Liver (tissue), 9 donors: ENCODE measurements around the gene DCLRE1A. TPM values are rescaled to one million over a fixed set of nuclear protein-coding genes. Genes with fewer than 3 reads are reported as not detected.

Experiments
- DNase-seq: peaks from one replicate; pipeline ENCODE4 v3.0.0-alpha.2; 2017; ENCODE audit warnings: low spot score
- H3K27ac ChIP-seq, 2 donors: one replicate each; pipeline ENCODE4 v1.7.0; 2013; ENCODE audit warnings: inconsistent platforms in 2 of 2, low read length in 2 of 2, control low read depth in 1 of 2, low read depth in 1 of 2, mild to moderate bottlenecking in 1 of 2
- H3K27me3 ChIP-seq, 4 donors: one replicate each; pipeline versions ENCODE4 v1.6.1 to v1.7.0; 2013; ENCODE audit warnings: low read length in 3 of 4, inconsistent platforms in 1 of 4, mild to moderate bottlenecking in 1 of 4, moderate library complexity in 1 of 4; ENCODE audit not compliant: control insufficient read depth in 4 of 4, insufficient read depth in 4 of 4
- H3K36me3 ChIP-seq, 4 donors: one replicate each; pipeline versions ENCODE4 v1.6.1 to v1.7.0; 2013; ENCODE audit warnings: low read length in 3 of 4, mild to moderate bottlenecking in 3 of 4, low read depth in 1 of 4, moderate library complexity in 1 of 4; ENCODE audit not compliant: control insufficient read depth in 4 of 4, insufficient read depth in 3 of 4
- H3K4me1 ChIP-seq, 4 donors: one replicate each; pipeline versions ENCODE4 v1.6.1 to v1.7.0; 2013; ENCODE audit warnings: low read length in 3 of 4, mild to moderate bottlenecking in 3 of 4, moderate library complexity in 1 of 4; ENCODE audit not compliant: control insufficient read depth in 4 of 4, insufficient read depth in 4 of 4
- H3K4me3 ChIP-seq, 3 donors: one replicate each; pipeline versions ENCODE4 v1.6.1 to v1.7.0; 2013; ENCODE audit warnings: low read length in 3 of 3, control low read depth in 1 of 3, low read depth in 1 of 3, mild to moderate bottlenecking in 1 of 3
- H3K9ac ChIP-seq, 2 donors: one replicate each; pipeline ENCODE4 v1.7.0; 2013; ENCODE audit warnings: low read length in 2 of 2, mild to moderate bottlenecking in 2 of 2, moderate library complexity in 2 of 2, control low read depth in 1 of 2, low read depth in 1 of 2
- H3K9me3 ChIP-seq, 4 donors: one replicate each; pipeline versions ENCODE4 v1.6.1 to v1.7.0; 2013; ENCODE audit warnings: low read length in 3 of 4; ENCODE audit not compliant: control insufficient read depth in 4 of 4
- EGR1 ChIP-seq, 2 donors: IDR thresholded peaks; 2 replicates each; pipeline ENCODE4 v1.6.1; 2016 to 2018; ENCODE audit warnings: antibody characterized with exemption in 2 of 2, low read depth in 2 of 2
- FOXA1 ChIP-seq: IDR thresholded peaks from 2 replicates; pipeline ENCODE4 v1.6.1; 2016; ENCODE audit warnings: antibody characterized with exemption
- FOXA2 ChIP-seq: IDR thresholded peaks from 2 replicates; pipeline ENCODE4 v1.6.1; 2016; ENCODE audit warnings: antibody characterized with exemption
- GABPA ChIP-seq, 2 donors: IDR thresholded peaks in 1 of 2; conservative IDR thresholded peaks in 1 of 2; 2 replicates each; pipeline ENCODE4 v1.6.1; 2016; ENCODE audit warnings: antibody characterized with exemption in 2 of 2, mild to moderate bottlenecking in 1 of 2, moderate library complexity in 1 of 2
- HNF4A ChIP-seq, 2 donors: conservative IDR thresholded peaks; 2 replicates each; pipeline ENCODE4 v1.6.1; 2016; ENCODE audit warnings: antibody characterized with exemption in 2 of 2, mild to moderate bottlenecking in 2 of 2
- HNF4G ChIP-seq: IDR thresholded peaks from 2 replicates; pipeline ENCODE4 v1.6.1; 2016; ENCODE audit warnings: antibody characterized with exemption
- JUND ChIP-seq, 2 donors: IDR thresholded peaks; 2 replicates each; pipeline ENCODE4 v1.6.1; 2016; ENCODE audit warnings: antibody characterized with exemption in 2 of 2
- NR2F2 ChIP-seq: IDR thresholded peaks from 2 replicates; pipeline ENCODE4 v1.6.1; 2016; ENCODE audit warnings: antibody characterized with exemption
- RAD21 ChIP-seq, 2 donors: IDR thresholded peaks; 2 replicates each; pipeline ENCODE4 v1.6.1; 2016; ENCODE audit warnings: antibody characterized with exemption in 2 of 2, mild to moderate bottlenecking in 2 of 2
- RXRA ChIP-seq, 2 donors: IDR thresholded peaks; 2 replicates each; pipeline ENCODE4 v1.6.1; 2017 to 2018; ENCODE audit warnings: antibody characterized with exemption in 2 of 2, mild to moderate bottlenecking in 1 of 2
- SP1 ChIP-seq: IDR thresholded peaks from 2 replicates; pipeline ENCODE4 v1.6.1; 2018; ENCODE audit warnings: antibody characterized with exemption, mild to moderate bottlenecking
- TAF1 ChIP-seq: conservative IDR thresholded peaks from 2 replicates; pipeline ENCODE4 v1.6.1; 2016; ENCODE audit warnings: antibody characterized with exemption, mild to moderate bottlenecking
- YY1 ChIP-seq: IDR thresholded peaks from 2 replicates; pipeline ENCODE4 v1.6.1; 2016; ENCODE audit warnings: antibody characterized with exemption, mild to moderate bottlenecking
- whole genome bisulfite sequencing: extraction: QIAGEN DNeasy Blood & Tissue Kit; methylation state at CpG from one replicate; pipeline ENCODE4 v1.1.7; 2013; 5-methylcytosine and 5-hydroxymethylcytosine counted together
- polyA plus RNA-seq, 2 donors: library from polyadenylated mRNA; stranded (reverse) in 1 of 2; unstranded in 1 of 2; fragments of 200-250 nt in 1 of 2; fragments of >200 nt in 1 of 2; fragmentation: Nextera tagmentation in 1 of 2; extraction: Ambion mirVana in 1 of 2; gene quantifications; one replicate each; pipeline versions ENCODE4 v1.2.1 to v1.2.3, GENCODE V29; 2013 to 2015
- total RNA-seq, 2 donors: library from RNA; depleted of rRNA; stranded (reverse); fragments of >200 nt; gene quantifications; one replicate each; pipeline ENCODE4 v1.2.3, GENCODE V29; 2014
- TF ChIP-seq, protein P1 (sequence below): IDR thresholded peaks from 2 replicates; pipeline ENCODE4 v1.6.1; 2016; ENCODE audit warnings: antibody characterized with exemption
- TF ChIP-seq, protein P2 (sequence below): IDR thresholded peaks from 2 replicates; pipeline ENCODE4 v1.6.1; 2016; ENCODE audit warnings: antibody characterized with exemption
- TF ChIP-seq, protein P3 (sequence below): IDR thresholded peaks from 2 replicates; pipeline ENCODE4 v1.6.1; 2016; ENCODE audit warnings: antibody characterized with exemption
- TF ChIP-seq, protein P4 (sequence below): IDR thresholded peaks from 2 replicates; pipeline ENCODE4 v1.6.1; 2016; ENCODE audit warnings: antibody characterized with exemption, mild to moderate bottlenecking
- donor health status: healthy.
- donor health status: healthy.
- donor health status: healthy.
- donor health status: healthy.
- donor health status: healthy.

Gene DCLRE1A
- total and polyA plus RNA-seq, 4 donors: 1.9 to 11.3 (median 6.4) TPM

DNA sequence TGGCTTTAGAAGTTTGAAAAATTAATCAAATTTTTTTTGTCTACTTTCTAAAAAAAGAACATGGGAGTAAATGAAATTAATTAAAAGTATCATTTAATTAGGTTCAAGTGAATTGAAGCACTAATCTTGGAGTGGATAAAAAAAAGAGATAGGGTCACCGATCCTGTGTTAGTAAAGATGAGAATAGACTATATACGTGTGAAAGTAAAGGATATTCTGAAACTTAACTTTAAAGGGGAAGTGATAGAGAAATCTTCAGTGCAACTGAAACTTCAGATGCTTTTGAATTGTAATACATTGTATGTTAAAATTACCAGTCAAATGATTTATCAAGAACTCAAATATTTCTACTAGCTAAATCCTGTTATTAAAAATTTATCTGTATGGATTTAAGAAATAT is 5.4 kb upstream of the DCLRE1A start:
- H3K4me1 ChIP-seq: peaks cover 0 to 40% (median 30%) of the 10 kb centered on the region in 4 donors
- peaks cover 0 to 13% (median 9%) of the 10 kb centered on the region in 4 donors for H3K36me3 ChIP-seq
- 67% methylated on average over 2 of the region's 2 CpGs for WGBS

DNA sequence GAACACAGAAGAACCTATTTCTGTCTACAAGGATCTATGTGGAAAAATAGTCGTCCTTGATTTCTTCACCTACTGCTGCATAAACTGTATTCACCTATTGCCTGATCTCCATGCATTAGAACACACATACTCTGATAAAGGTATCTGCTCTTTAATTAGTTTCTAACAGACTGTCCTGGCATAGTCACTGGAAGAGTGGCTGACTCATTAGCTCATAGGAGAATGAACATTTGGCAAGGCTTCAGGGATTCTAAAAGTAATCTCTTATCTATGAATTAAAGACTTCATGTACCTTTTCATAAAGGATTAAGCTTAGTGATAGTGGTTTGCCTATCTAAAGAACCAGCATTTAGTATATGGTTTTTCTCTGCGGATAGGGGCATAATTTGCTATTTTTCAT is 4.7 kb upstream of the DCLRE1A start:
- Histone ChIP-seq H3K9ac (peak overlapping the region in 1 of 2 donors; percentile 55), H3K27ac (peak overlapping the region; percentile 26 to 54), H3K27me3 (no peaks in the 10 kb centered on the region), H3K36me3 (peaks cover 0 to 13% (median 9%) of the 10 kb centered on the region in 4 donors), H3K9me3 (no peaks in the 10 kb centered on the region), H3K4me3 (no peak overlapping the region), H3K4me1 (peaks cover 0 to 43% (median 32%) of the 10 kb centered on the region in 4 donors)
- TF ChIP-seq FOXA1 (no peak), JUND (IDR thresholded peaks at IDR 0.05) (peak in 1 of 2 donors; percentile 21)
- TF ChIP-seq, protein P1, sequence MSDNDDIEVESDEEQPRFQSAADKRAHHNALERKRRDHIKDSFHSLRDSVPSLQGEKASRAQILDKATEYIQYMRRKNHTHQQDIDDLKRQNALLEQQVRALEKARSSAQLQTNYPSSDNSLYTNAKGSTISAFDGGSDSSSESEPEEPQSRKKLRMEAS: no peak
- TF ChIP-seq, protein P2, sequence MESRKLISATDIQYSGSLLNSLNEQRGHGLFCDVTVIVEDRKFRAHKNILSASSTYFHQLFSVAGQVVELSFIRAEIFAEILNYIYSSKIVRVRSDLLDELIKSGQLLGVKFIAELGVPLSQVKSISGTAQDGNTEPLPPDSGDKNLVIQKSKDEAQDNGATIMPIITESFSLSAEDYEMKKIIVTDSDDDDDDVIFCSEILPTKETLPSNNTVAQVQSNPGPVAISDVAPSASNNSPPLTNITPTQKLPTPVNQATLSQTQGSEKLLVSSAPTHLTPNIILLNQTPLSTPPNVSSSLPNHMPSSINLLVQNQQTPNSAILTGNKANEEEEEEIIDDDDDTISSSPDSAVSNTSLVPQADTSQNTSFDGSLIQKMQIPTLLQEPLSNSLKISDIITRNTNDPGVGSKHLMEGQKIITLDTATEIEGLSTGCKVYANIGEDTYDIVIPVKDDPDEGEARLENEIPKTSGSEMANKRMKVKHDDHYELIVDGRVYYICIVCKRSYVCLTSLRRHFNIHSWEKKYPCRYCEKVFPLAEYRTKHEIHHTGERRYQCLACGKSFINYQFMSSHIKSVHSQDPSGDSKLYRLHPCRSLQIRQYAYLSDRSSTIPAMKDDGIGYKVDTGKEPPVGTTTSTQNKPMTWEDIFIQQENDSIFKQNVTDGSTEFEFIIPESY: no peak
- no peak for DNase-seq
- 67% methylated on average over 2 of the region's 2 CpGs for WGBS

More for the DNA sequence above, 5.4 kb upstream of the DCLRE1A start:
- peak overlapping the region; percentile 25 to 54 for H3K27ac ChIP-seq
- no peak overlapping the region for H3K4me3 ChIP-seq
- no peaks in the 10 kb centered on the region for H3K9me3 ChIP-seq
- H3K27me3 ChIP-seq: no peaks in the 10 kb centered on the region
- no peak for DNase-seq
- H3K9ac ChIP-seq: peak overlapping the region; percentile 33 to 49
- TF ChIP-seq TAF1 (no peak), SP1 (no peak), NR2F2 (no peak), EGR1 (IDR thresholded peaks at IDR 0.05; ENCODE audit: low read depth in 2 of 2) (no peak), RXRA (IDR thresholded peaks at IDR 0.05) (no peak), RAD21 (IDR thresholded peaks at IDR 0.05) (no peak), FOXA2 (no peak), HNF4G (no peak), HNF4A (conservative IDR thresholded peaks at IDR 0.05) (no peak), YY1 (no peak), GABPA (IDR thresholded peaks at IDR 0.05 in 1 of 2, conservative IDR thresholded peaks at IDR 0.05 in 1 of 2) (no peak)
- TF ChIP-seq, protein P1: no peak
- TF ChIP-seq, protein P2: no peak
- TF ChIP-seq, protein P3, sequence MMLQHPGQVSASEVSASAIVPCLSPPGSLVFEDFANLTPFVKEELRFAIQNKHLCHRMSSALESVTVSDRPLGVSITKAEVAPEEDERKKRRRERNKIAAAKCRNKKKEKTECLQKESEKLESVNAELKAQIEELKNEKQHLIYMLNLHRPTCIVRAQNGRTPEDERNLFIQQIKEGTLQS: no peak
- TF ChIP-seq, protein P4, sequence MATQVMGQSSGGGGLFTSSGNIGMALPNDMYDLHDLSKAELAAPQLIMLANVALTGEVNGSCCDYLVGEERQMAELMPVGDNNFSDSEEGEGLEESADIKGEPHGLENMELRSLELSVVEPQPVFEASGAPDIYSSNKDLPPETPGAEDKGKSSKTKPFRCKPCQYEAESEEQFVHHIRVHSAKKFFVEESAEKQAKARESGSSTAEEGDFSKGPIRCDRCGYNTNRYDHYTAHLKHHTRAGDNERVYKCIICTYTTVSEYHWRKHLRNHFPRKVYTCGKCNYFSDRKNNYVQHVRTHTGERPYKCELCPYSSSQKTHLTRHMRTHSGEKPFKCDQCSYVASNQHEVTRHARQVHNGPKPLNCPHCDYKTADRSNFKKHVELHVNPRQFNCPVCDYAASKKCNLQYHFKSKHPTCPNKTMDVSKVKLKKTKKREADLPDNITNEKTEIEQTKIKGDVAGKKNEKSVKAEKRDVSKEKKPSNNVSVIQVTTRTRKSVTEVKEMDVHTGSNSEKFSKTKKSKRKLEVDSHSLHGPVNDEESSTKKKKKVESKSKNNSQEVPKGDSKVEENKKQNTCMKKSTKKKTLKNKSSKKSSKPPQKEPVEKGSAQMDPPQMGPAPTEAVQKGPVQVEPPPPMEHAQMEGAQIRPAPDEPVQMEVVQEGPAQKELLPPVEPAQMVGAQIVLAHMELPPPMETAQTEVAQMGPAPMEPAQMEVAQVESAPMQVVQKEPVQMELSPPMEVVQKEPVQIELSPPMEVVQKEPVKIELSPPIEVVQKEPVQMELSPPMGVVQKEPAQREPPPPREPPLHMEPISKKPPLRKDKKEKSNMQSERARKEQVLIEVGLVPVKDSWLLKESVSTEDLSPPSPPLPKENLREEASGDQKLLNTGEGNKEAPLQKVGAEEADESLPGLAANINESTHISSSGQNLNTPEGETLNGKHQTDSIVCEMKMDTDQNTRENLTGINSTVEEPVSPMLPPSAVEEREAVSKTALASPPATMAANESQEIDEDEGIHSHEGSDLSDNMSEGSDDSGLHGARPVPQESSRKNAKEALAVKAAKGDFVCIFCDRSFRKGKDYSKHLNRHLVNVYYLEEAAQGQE: no peak
